LNCAP (cell line): Measurements from ENCODE around the gene ASB2.

Experiments used
- CTCF ChIP-seq: fragments of 450-650 bp; IDR thresholded peaks from 2 replicates; pipeline ENCODE4 v1.5.1; 2017; ENCODE audit warnings: mild to moderate bottlenecking

The ASB2 gene

GRCh38 chr14:93889739-93890483 lies 86.5 kb downstream of the ASB2 start:
- no peak for TF ChIP-seq CTCF

GRCh38 chr14:93888995-93889394 lies 87.4 kb downstream of the ASB2 start:
- TF ChIP-seq CTCF: no peak

GRCh38 chr14:93884950-93885349 lies 91.4 kb downstream of the ASB2 start:
- TF ChIP-seq CTCF: no peak
